HG02981 (cell line): Measurements from ENCODE around the gene RBM26.

Experiments used
- ATAC-seq: cut with Tn5 transposase; IDR thresholded peaks from one replicate; pipeline ENCODE4 v1.9.1; 2021; ENCODE audit warnings: mild to moderate bottlenecking, moderate library complexity; ENCODE audit not compliant: unreplicated experiment

RBM26 gene

GRCh38 chr13:79423801-79424642, 18.0 kb upstream of the RBM26 start:
- no peak for ATAC-seq

DNA sequence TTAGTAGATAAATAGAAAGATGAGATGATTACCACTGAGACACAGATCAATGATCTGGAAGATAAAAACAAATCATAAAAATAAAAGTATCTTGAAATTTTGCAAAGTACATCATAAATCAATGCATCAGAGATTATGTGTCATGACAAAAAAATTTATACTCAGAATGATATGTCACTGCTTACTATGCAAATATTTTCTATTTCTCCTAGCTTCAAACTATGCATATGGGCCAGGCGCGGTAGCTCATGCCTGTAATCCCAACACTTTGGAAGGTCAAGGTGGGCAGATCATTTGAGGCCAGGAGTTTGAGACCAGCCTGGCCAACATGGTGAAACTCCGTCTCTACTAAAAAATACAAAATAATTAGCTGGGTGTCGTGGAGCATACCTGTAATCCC, 17.3 kb upstream of the RBM26 start:
- ATAC-seq: no peak

GRCh38 chr13:79419365-79419764, 13.3 kb upstream of the RBM26 start:
- ATAC-seq: no peak

DNA sequence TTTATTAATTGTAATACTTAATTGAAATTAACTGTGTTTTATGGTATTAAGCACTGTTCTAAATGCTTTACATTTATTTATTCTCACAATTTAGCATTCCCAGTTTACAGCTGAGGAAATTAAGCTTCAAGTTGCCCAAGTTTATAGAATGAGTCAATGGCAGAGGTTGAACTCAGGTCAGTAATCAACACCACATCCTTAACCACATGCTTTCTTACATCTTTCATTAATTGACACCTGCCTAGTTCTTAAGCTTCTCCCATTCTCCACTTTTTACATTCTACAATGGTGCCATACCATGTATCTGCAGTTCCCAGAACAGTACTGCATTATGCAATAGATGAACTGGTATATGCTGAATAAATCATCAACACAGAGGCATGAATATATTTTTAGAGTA, 11.7 kb upstream of the RBM26 start:
- ATAC-seq: no peak

DNA sequence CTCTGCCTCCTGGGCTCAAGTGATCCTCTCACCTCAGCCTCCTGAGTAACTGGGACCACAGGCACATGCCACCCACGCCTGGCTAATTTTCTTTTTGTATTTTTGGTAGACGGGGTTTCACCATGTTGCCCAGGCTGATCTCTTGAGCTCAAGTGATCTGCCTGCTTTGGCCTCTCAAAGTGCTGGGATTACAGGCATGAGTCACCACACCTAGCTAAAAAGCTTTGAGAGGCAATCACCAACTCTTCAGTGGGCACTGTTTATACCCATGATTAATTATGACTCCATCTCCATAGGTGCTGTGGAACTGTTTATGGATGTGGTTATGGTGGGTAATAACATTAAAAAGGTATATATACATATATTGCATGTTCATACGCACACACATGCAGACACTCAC, 7.5 kb upstream of the RBM26 start:
- ATAC-seq: no peak

- no peak for ATAC-seq
Observed at GRCh38 chr13:79409828-79410227, 3.8 kb upstream of the RBM26 start.

DNA sequence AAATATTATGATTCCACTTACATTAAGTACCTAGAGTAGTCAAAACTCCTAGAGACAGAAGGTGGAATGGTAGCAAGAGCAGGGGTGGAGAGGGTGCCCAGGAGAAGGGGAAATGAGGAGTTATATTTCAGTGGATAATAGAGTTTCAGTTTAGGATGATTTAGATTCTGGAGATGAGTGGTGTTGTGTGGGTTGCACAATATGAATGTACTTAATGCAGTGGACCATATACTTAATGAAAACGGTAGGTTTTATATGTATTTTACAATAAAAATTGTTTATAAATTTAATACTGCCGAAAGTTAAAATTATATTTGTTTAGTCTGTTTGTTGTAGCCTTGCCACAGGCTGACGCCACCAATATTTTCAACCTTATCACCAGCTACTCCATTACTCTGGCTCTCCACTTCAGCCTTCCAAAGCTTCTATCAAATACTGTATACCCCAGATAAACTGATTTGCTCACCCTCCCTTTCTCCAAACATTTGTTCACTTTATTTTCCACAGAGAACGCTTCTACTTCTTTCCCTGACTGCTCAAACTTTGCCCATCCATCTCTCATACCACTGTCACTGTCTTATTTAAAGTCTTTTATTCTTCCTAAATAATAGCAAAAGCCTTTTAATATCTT, 1.4 kb upstream of the RBM26 start:
- ATAC-seq: no peak

DNA sequence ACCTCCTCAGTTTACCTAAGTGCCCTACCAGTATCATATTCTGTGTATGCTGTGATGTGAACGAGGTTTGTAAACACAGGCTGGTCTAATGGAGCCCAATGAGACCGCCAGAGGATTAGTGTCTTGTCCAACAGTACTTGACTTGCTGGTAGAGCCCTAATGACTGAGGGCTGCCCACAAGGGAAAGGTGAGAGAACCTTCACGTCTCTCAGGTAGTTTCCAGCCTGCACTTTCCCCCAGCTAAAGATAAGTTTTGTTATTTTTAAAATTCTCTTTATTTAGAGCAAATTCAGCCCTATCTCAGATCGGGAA, 498 bp upstream of the RBM26 start:
- ATAC-seq: peak; percentile 28

DNA sequence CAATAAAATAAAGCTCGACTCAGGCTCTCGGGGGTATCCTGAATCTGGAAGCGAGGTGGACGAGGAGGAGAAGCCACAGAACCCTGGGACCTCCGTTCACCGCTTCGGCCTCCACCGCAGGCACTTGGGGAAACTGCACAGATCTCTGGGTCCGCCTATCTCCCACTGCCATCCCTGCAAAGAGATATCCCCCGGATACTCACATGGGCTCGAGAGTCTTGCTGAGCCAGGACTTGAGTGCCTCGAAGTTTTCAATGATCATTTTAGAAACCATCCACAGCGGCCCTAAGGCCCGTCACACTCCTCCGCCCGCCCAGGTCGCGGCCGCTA, 589 bp downstream of the RBM26 start:
- peak; percentile 39 for ATAC-seq

GRCh38 chr13:79404985-79405384, 1.1 kb downstream of the RBM26 start:
- ATAC-seq: no peak

DNA sequence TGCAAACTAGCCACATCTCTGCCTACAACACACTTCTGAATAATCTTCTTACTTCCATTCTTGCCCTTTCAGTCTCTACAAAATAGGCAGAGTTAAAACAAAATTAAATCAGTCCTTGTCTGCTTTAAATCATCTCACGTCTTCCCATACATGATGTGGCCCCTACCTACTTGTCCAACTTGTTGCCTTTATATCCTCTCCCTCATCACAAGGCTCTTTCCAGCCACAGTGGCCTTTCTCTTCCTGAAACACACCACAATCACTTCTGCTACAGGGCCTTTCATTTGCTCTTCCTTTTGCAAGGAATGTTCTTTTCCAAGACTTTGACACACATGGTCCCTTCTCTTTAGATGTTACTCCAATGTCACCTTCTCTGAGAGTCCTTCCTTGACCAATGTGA, 1.7 kb downstream of the RBM26 start:
- ATAC-seq: no peak

GRCh38 chr13:79403113-79403512, 2.9 kb downstream of the RBM26 start:
- ATAC-seq: no peak

- ATAC-seq: no peak
Observed at GRCh38 chr13:79402679-79403078, 3.4 kb downstream of the RBM26 start.

- ATAC-seq: no peak
Observed at GRCh38 chr13:79402074-79402635, 3.9 kb downstream of the RBM26 start.

DNA sequence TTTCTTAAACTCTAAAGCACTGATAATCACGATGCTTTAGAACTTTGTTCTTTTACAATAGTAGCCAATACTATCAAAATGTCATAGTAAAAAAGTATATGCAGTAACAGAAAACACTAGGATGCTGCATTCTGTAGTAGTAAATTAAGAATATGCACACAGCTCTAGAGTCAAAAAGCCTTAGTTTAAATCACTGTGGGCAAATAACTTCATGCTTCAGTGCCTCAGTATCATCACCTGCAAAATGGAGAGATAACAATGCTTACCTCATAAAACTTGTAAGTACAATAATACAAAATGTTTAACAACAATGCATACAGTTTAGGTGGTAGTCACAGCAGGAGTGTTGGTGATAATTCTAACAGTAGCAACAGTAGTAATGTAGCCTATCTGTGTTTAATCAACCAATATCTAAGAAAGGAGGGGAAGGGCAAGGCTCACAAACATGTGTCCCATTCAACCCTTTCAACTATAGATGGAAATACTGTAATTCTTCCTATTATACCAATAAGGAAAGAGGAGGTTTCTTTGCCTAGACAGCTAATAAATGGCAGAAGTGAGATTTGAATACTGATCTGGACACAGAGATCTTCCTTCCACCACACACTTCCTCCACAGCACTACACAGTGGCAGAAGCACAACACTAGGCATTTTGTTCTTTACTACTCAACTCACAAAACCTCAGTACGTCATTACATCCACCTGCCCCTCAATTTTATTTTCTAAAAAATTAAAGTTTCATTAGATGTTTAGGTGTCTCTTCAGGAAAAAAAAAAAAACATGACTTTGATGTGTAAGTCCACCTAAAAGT, 4.6 kb downstream of the RBM26 start:
- peak; percentile 37 for ATAC-seq

DNA sequence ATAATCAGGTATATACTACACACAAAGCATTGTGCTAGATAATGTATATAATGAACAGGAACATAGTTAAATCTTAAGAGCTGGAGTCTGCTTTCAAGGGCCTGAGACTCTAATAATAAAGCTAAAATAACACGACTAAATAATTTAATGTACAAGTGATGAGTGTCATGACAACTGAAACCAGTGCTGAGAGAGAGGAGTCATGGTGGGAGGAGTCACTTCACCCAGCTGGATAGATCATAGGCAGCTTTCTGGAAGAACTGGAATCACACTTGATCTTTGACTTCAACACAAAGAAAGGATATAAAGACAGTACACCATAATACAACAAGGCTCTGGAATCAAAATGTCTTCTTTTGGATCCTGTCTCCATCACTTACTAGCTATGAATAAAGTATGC, 7.1 kb downstream of the RBM26 start:
- no peak for ATAC-seq

DNA sequence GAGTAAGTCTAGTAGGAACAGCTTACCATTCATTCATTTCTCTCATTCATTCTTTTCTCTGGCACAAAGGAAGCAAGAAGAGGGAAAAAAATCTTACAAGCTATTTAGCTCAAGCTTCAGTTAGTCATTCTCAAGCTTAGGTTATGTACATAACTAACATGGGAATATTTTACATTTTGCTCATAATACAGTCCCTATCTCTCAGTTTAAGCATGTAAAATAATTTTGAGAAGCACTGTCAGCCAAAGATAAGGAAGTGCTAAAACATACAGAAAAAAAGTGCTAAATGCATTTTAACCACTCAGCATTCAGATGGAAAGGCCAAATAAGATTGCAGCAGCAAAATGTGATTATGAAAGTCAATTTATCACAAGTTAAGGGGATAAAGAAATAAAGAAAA, 7.9 kb downstream of the RBM26 start:
- no peak for ATAC-seq

DNA sequence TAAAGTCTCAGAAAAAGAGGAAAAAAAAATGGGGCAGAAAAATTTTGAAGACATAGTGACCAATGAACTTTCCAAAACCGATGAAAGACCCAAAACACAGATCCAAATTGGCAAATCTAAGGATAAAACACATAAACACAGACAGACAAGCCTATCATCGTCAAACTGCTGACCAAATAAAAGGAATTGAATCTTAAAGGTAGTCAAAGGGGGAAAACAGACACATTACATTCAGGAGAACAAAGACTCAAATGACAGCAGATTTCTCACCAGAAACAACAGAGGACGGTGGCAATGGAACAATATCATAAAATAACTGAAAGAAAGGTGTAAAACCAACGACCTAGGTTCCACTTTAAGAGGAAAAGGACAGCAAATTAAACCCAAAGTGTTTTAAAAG, 10.2 kb downstream of the RBM26 start:
- no peak for ATAC-seq

DNA sequence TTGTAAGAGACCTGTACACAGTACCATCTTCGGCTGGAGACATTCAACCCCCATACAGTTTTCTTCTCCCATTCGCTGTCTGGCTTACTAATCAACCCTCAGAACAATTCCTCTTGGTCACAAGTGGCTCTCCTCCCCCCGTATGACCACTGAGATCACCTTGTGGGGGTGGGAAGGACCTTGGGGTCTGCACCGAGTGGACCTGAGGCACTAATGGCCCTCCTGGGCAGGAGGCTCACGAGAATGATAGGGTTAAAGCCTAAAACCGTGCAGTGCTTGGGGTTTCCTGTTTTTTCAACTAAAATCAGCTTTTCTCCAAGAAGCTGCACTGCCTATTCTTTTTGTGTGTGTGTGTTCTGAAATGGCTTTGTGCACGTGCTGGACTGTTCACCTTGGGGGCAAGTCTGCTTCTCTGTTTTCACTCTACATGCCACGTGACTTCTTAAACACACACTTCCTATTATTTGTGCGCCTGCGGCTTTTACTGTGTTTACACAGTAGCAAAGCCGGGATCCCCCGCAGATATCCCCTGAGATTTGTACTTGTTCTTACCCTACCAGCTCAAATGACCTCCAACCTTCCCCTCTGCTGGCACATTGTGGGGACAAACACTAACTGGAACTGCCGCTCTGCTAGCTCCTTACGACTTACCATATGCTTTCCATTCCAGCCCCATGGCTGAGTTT, 12.3 kb downstream of the RBM26 start:
- ATAC-seq: peak; percentile 68

- ATAC-seq: peak; percentile 42
Observed at GRCh38 chr13:79392882-79393563, 13.0 kb downstream of the RBM26 start.

DNA sequence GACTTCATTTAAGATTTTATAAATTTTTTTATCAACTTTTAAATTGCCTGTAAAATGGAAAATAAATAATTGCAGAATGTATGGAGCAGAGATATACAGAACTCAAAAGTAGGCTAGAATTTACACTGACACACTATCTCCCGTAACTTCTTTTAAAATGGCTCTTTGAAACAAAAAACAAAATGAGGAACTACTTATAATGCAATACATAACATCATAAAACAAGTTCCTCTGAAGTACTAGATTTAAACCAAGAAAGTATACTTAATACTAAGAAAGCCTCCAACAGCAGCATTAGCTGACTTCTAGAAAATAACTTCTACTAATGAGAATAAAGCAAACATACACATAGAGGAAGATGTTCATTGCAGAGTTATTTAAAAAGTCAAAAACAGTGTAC, 17.0 kb downstream of the RBM26 start:
- no peak for ATAC-seq
